RWPE2 (cell line): ENCODE measurements around the gene BABAM2.

ENCODE experiments used
- ATAC-seq: fragments of 200-7000 bp; cut with Tn5 transposase; 3 replicates; pipeline ENCODE4 v1.9.1; 2021; ENCODE audit warnings: low read depth
- DNase-seq: peaks from one replicate; pipeline ENCODE4 v3.0.0-alpha.2; 2020; ENCODE audit warnings: low spot score
- H3K27ac ChIP-seq: fragments of 450-650 bp; 2 replicates; pipeline ENCODE4 v1.5.1; 2017; ENCODE audit warnings: mild to moderate bottlenecking; ENCODE audit not compliant: poor library complexity, severe bottlenecking
- H3K27me3 ChIP-seq: fragments of 250-450 bp; sonication (Bioruptor Pico); 2 replicates; pipeline ENCODE4 v1.5.1; 2021; ENCODE audit warnings: mild to moderate bottlenecking, moderate library complexity; ENCODE audit not compliant: insufficient read depth, poor library complexity, severe bottlenecking
- H3K36me3 ChIP-seq: fragments of 250-450 bp; sonication (Bioruptor Pico); 2 replicates; pipeline ENCODE4 v1.5.1; 2020; ENCODE audit warnings: low read depth, mild to moderate bottlenecking, moderate library complexity
- H3K4me1 ChIP-seq: fragments of 250-450 bp; sonication (Bioruptor Pico); 2 replicates; pipeline ENCODE4 v1.5.1; 2021; ENCODE audit warnings: mild to moderate bottlenecking, moderate library complexity; ENCODE audit not compliant: insufficient read depth, poor library complexity, severe bottlenecking
- H3K4me3 ChIP-seq: fragments of 250-450 bp; sonication (Bioruptor Pico); 2 replicates; pipeline ENCODE4 v1.5.1; 2021; ENCODE audit warnings: mild to moderate bottlenecking, moderate library complexity; ENCODE audit not compliant: severe bottlenecking
- H3K9me3 ChIP-seq: fragments of 250-450 bp; sonication (Bioruptor Pico); 2 replicates; pipeline ENCODE4 v1.5.1; 2021; ENCODE audit warnings: mild to moderate bottlenecking, moderate library complexity; ENCODE audit not compliant: severe bottlenecking
- CTCF ChIP-seq: fragments of 450-650 bp; IDR thresholded peaks from one replicate; pipeline ENCODE4 v1.5.1; 2017; ENCODE audit warnings: mild to moderate bottlenecking, moderate library complexity; ENCODE audit not compliant: poor library complexity, severe bottlenecking

BABAM2 gene

GRCh38 chr2:28074137-28074536 lies 183.6 kb downstream of the BABAM2 start:
- no peaks in the 10 kb centered on the region for H3K36me3 ChIP-seq
- H3K4me3 ChIP-seq = no peak overlapping the region
- DNase-seq (no peak), ATAC-seq (no peak)
- H3K27me3 ChIP-seq = no peaks in the 10 kb centered on the region
- no peaks in the 10 kb centered on the region for H3K9me3 ChIP-seq
- no peak overlapping the region for H3K27ac ChIP-seq
- peaks cover 11% of the 10 kb centered on the region for H3K4me1 ChIP-seq
- TF ChIP-seq CTCF = no peak

- no peaks in the 10 kb centered on the region for H3K27me3 ChIP-seq
- ATAC-seq = peak; percentile 85
- H3K4me1 ChIP-seq = peaks cover 38% of the 10 kb centered on the region
- no peak for TF ChIP-seq CTCF
- no peak overlapping the region for H3K4me3 ChIP-seq
- no peak for DNase-seq
- H3K9me3 ChIP-seq = no peaks in the 10 kb centered on the region
- H3K36me3 ChIP-seq = no peaks in the 10 kb centered on the region
- peak overlapping the region; percentile 73 for H3K27ac ChIP-seq
Measured at GRCh38 chr2:28080911-28081310, 190.4 kb downstream of the BABAM2 start.

- Histone ChIP-seq H3K4me3 (no peak overlapping the region), H3K36me3 (no peaks in the 10 kb centered on the region), H3K4me1 (peaks cover 38% of the 10 kb centered on the region), H3K9me3 (no peaks in the 10 kb centered on the region), H3K27ac (peak overlapping the region; percentile 73), H3K27me3 (no peaks in the 10 kb centered on the region)
- no peak for TF ChIP-seq CTCF
- no peak for DNase-seq
- no peak for ATAC-seq
Measured at GRCh38 chr2:28082131-28082530, 191.6 kb downstream of the BABAM2 start.

- peaks cover 39% of the 10 kb centered on the region for H3K4me1 ChIP-seq
- no peaks in the 10 kb centered on the region for H3K9me3 ChIP-seq
- no peak for ATAC-seq
- DNase-seq = no peak
- no peaks in the 10 kb centered on the region for H3K27me3 ChIP-seq
- peak overlapping the region; percentile 60 for H3K27ac ChIP-seq
- no peak overlapping the region for H3K4me3 ChIP-seq
- H3K36me3 ChIP-seq = no peaks in the 10 kb centered on the region
- no peak for TF ChIP-seq CTCF
Measured at GRCh38 chr2:28083476-28083875, 192.9 kb downstream of the BABAM2 start.

- H3K4me1 ChIP-seq = peaks cover 48% of the 10 kb centered on the region
- DNase-seq (no peak), ATAC-seq (peak; percentile 44)
- H3K27ac ChIP-seq = peak overlapping the region; percentile 60
- H3K9me3 ChIP-seq = no peaks in the 10 kb centered on the region
- H3K27me3 ChIP-seq = no peaks in the 10 kb centered on the region
- no peak overlapping the region for H3K4me3 ChIP-seq
- TF ChIP-seq CTCF = no peak
- H3K36me3 ChIP-seq = no peaks in the 10 kb centered on the region
Measured at GRCh38 chr2:28084564-28084963, 194.0 kb downstream of the BABAM2 start.
